Testis (tissue), 2 donors: Measurements from ENCODE around the gene NSMF.

ENCODE experiments used
- POLR2A ChIP-seq: fragments of 450-650 bp; IDR thresholded peaks from one replicate; pipeline ENCODE4 v1.6.1; 2017; ENCODE audit warnings: antibody characterized with exemption, mild to moderate bottlenecking, moderate library complexity
- TF ChIP-seq, protein P1 (sequence below), 3 experiments: fragments of 450-650 bp in 2 of 3; fragments of 200-600 bp in 1 of 3; sonication (generic) in 1 of 3; IDR thresholded peaks; one replicate each; pipeline ENCODE4 v1.5.1; 2016 to 2019; ENCODE audit warnings: antibody characterized with exemption in 3 of 3, mild to moderate bottlenecking in 2 of 3, moderate library complexity in 1 of 3

GRCh38 chr9:137411645-137412380 is 47.3 kb downstream of the NSMF start:
- TF ChIP-seq, protein P1, sequence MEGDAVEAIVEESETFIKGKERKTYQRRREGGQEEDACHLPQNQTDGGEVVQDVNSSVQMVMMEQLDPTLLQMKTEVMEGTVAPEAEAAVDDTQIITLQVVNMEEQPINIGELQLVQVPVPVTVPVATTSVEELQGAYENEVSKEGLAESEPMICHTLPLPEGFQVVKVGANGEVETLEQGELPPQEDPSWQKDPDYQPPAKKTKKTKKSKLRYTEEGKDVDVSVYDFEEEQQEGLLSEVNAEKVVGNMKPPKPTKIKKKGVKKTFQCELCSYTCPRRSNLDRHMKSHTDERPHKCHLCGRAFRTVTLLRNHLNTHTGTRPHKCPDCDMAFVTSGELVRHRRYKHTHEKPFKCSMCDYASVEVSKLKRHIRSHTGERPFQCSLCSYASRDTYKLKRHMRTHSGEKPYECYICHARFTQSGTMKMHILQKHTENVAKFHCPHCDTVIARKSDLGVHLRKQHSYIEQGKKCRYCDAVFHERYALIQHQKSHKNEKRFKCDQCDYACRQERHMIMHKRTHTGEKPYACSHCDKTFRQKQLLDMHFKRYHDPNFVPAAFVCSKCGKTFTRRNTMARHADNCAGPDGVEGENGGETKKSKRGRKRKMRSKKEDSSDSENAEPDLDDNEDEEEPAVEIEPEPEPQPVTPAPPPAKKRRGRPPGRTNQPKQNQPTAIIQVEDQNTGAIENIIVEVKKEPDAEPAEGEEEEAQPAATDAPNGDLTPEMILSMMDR (IDR thresholded peaks at IDR 0.05): no peak
- no peak for TF ChIP-seq POLR2A
